IMR-90 (cell line): ENCODE results near the gene RNF31. TPM values are rescaled to one million over a fixed set of nuclear protein-coding genes. Genes with fewer than 3 reads are reported as not detected.

ENCODE experiments used
- ATAC-seq: fragments of 200-7000 bp; cut with Tn5 transposase; 2 replicates; pipeline ENCODE4 v1.9.1; 2020; ENCODE audit warnings: low read depth, mild to moderate bottlenecking, moderate library complexity
- BruUV-seq: library from RNA; stranded (reverse); fragments of 400-500 nt; replicated peaks from 2 replicates; lab custom pipeline; 2021; lab: Mats Ljungman, UMichigan
- CTCF ChIA-PET: fragments of 300-600 bp; formaldehyde crosslinking; extraction: SDS; loops from one replicate; lab custom pipeline; 2021; ENCODE audit warnings: antibody characterized with exemption; lab: Yijun Ruan, JAX
- POLR2A ChIA-PET: fragments of 300-600 bp; sonication (Branson Sonifier 250); formaldehyde crosslinking; loops from one replicate; lab custom pipeline; 2022; ENCODE audit warnings: antibody characterized with exemption; ENCODE audit not compliant: unreplicated experiment; lab: Charles Lee
- DNase-seq: peaks from one replicate; pipeline ENCODE4 v3.0.0; 2013
- H2AFZ ChIP-seq: replicated peaks from 2 replicates; pipeline ENCODE3; 2013; ENCODE audit warnings: low read length, mild to moderate bottlenecking; ENCODE audit not compliant: poor library complexity
- H2AK5ac ChIP-seq: 2 replicates; pipeline ENCODE4 v1.6.1; 2013; ENCODE audit warnings: low read depth, low read length, inconsistent platforms
- H2AK9ac ChIP-seq: replicated peaks from 2 replicates; pipeline ENCODE3; 2013; ENCODE audit warnings: mild to moderate bottlenecking, low read depth, low read length, moderate library complexity; ENCODE audit not compliant: poor library complexity
- H2BK120ac ChIP-seq: 2 replicates; pipeline ENCODE4 v1.6.1; 2013; ENCODE audit warnings: low read depth, low read length, inconsistent platforms
- H2BK15ac ChIP-seq: 3 replicates; pipeline ENCODE4 v1.6.1; 2013; ENCODE audit warnings: low read depth, low read length, inconsistent platforms
- H2BK20ac ChIP-seq: 2 replicates; pipeline ENCODE4 v1.6.1; 2013; ENCODE audit warnings: low read depth, mild to moderate bottlenecking, inconsistent platforms, low read length, moderate library complexity
- H2BK5ac ChIP-seq: 2 replicates; pipeline ENCODE4 v1.6.1; 2013; ENCODE audit warnings: mild to moderate bottlenecking, low read depth, low read length, inconsistent platforms; ENCODE audit not compliant: poor library complexity, severe bottlenecking
- H3K14ac ChIP-seq: replicated peaks from 2 replicates; pipeline ENCODE4 v1.6.1; 2013; ENCODE audit warnings: low read depth, low read length, inconsistent platforms
- H3K18ac ChIP-seq: 2 replicates; pipeline ENCODE4 v1.6.1; 2013; ENCODE audit warnings: low read depth, low read length, control low read depth
- H3K23ac ChIP-seq: 2 replicates; pipeline ENCODE4 v1.6.1; 2013; ENCODE audit warnings: low read depth, low read length, inconsistent platforms
- H3K27ac ChIP-seq: 2 replicates; pipeline ENCODE4 v1.5.1; 2013; ENCODE audit warnings: mild to moderate bottlenecking, control low read depth, low read length; ENCODE audit not compliant: insufficient read depth
- H3K27me3 ChIP-seq: 2 replicates; pipeline ENCODE4 v1.6.1; 2013; ENCODE audit warnings: low read length; ENCODE audit not compliant: control insufficient read depth, insufficient read depth
- H3K36me3 ChIP-seq: 2 replicates; pipeline ENCODE4 v1.6.1; 2013; ENCODE audit warnings: low read length, mixed read lengths; ENCODE audit not compliant: control insufficient read depth, insufficient read depth
- H3K4ac ChIP-seq: 2 replicates; pipeline ENCODE4 v1.6.1; 2013; ENCODE audit warnings: low read depth, low read length, inconsistent platforms
- H3K4me1 ChIP-seq: 2 replicates; pipeline ENCODE4 v1.6.1; 2013; ENCODE audit warnings: low read length, mixed read lengths; ENCODE audit not compliant: control insufficient read depth, insufficient read depth
- H3K4me2 ChIP-seq: 2 replicates; pipeline ENCODE4 v1.6.1; 2013; ENCODE audit warnings: low read depth, mild to moderate bottlenecking, control low read depth, low read length, moderate library complexity
- H3K4me3 ChIP-seq: 2 replicates; pipeline ENCODE4 v1.5.1; 2013; ENCODE audit warnings: low read depth, mild to moderate bottlenecking, control low read depth, low read length, moderate library complexity; ENCODE audit not compliant: insufficient read depth
- H3K56ac ChIP-seq: 2 replicates; pipeline ENCODE4 v1.6.1; 2013; ENCODE audit warnings: low read length, inconsistent platforms; ENCODE audit not compliant: insufficient read depth; ENCODE audit errors: extremely low read depth
- H3K79me1 ChIP-seq, 2 experiments: 2 replicates each; pipeline ENCODE4 v1.6.1; 2013; ENCODE audit warnings: low read length in 2 of 2, inconsistent platforms in 1 of 2, low read depth in 1 of 2
- H3K9ac ChIP-seq: 2 replicates; pipeline ENCODE4 v1.6.1; 2013; ENCODE audit warnings: low read depth, low read length, control low read depth
- H3K9me1 ChIP-seq: 2 replicates; pipeline ENCODE4 v1.6.1; 2013; ENCODE audit warnings: low read length, inconsistent platforms; ENCODE audit not compliant: insufficient read depth
- H3K9me3 ChIP-seq: 2 replicates; pipeline ENCODE4 v1.6.1; 2013; ENCODE audit warnings: low read length; ENCODE audit not compliant: control insufficient read depth, insufficient read depth
- H4K20me1 ChIP-seq: 2 replicates; pipeline ENCODE4 v1.6.1; 2013; ENCODE audit warnings: low read length, inconsistent platforms; ENCODE audit not compliant: insufficient read depth
- H4K5ac ChIP-seq: 2 replicates; pipeline ENCODE4 v1.6.1; 2013; ENCODE audit warnings: mild to moderate bottlenecking, low read depth, low read length, control low read depth
- H4K8ac ChIP-seq, 2 experiments: 2 replicates each; pipeline ENCODE4 v1.6.1; 2013; ENCODE audit warnings: low read depth in 2 of 2, low read length in 2 of 2, control low read depth in 1 of 2, inconsistent platforms in 1 of 2
- H4K91ac ChIP-seq: 2 replicates; pipeline ENCODE4 v1.6.1; 2013; ENCODE audit warnings: low read depth, low read length, inconsistent platforms; ENCODE audit not compliant: insufficient read depth
- BHLHE40 ChIP-seq: fragments of 150-350 bp; IDR thresholded peaks from 2 replicates; pipeline ENCODE4 v1.6.1; 2016; ENCODE audit warnings: mild to moderate bottlenecking, low read depth, low read length
- CEBPB ChIP-seq: IDR thresholded peaks from 2 replicates; pipeline ENCODE4 v1.6.1; 2012; ENCODE audit warnings: low read depth, low read length, improper control_type of control experiment
- CHD1 ChIP-seq: IDR thresholded peaks from 2 replicates; pipeline ENCODE4 v1.6.1; 2012; ENCODE audit warnings: low read depth, low read length, improper control_type of control experiment
- CTCF ChIP-seq: conservative IDR thresholded peaks from 2 replicates; pipeline ENCODE4 v1.5.1; 2012; ENCODE audit warnings: mild to moderate bottlenecking, low read depth, low read length, improper control_type of control experiment
- ELK1 ChIP-seq: fragments of 150-350 bp; IDR thresholded peaks from 2 replicates; pipeline ENCODE4 v1.6.1; 2016; ENCODE audit warnings: low read depth, mild to moderate bottlenecking, low read length, moderate library complexity, borderline replicate concordance
- FOS ChIP-seq: fragments of 150-350 bp; IDR thresholded peaks from 2 replicates; pipeline ENCODE4 v1.6.1; 2016; ENCODE audit warnings: low read depth, low read length
- MAFK ChIP-seq: IDR thresholded peaks from 2 replicates; pipeline ENCODE4 v1.6.1; 2012; ENCODE audit warnings: low read depth, low read length, improper control_type of control experiment
- MAZ ChIP-seq: IDR thresholded peaks from 2 replicates; pipeline ENCODE4 v1.6.1; 2012; ENCODE audit warnings: low read depth, mild to moderate bottlenecking, low read length, improper control_type of control experiment, moderate library complexity, borderline replicate concordance
- MXI1 ChIP-seq: IDR thresholded peaks from 2 replicates; pipeline ENCODE4 v1.6.1; 2012; ENCODE audit warnings: low read depth, mild to moderate bottlenecking, low read length, moderate library complexity, borderline replicate concordance
- NFE2L2 ChIP-seq: fragments of 150-350 bp; IDR thresholded peaks from 2 replicates; pipeline ENCODE4 v1.6.1; 2016; ENCODE audit warnings: low read depth, mild to moderate bottlenecking, low read length
- POLR2A ChIP-seq: IDR thresholded peaks from 2 replicates; pipeline ENCODE4 v1.6.1; 2012; ENCODE audit warnings: mild to moderate bottlenecking, low read depth, low read length
- RAD21 ChIP-seq: IDR thresholded peaks from 2 replicates; pipeline ENCODE4 v1.6.1; 2012; ENCODE audit warnings: low read length, improper control_type of control experiment
- RCOR1 ChIP-seq: IDR thresholded peaks from 2 replicates; pipeline ENCODE4 v1.6.1; 2012; ENCODE audit warnings: mild to moderate bottlenecking, low read length, improper control_type of control experiment; ENCODE audit not compliant: insufficient replicate concordance
- RFX5 ChIP-seq: IDR thresholded peaks from 2 replicates; pipeline ENCODE4 v1.8.0; 2012; ENCODE audit warnings: low read depth, mild to moderate bottlenecking, low read length, moderate library complexity
- SMC3 ChIP-seq: fragments of 150-350 bp; IDR thresholded peaks from 2 replicates; pipeline ENCODE4 v1.6.1; 2016; ENCODE audit warnings: low read depth, mild to moderate bottlenecking, antibody characterized with exemption, low read length, moderate library complexity
- USF2 ChIP-seq: fragments of 150-350 bp; IDR thresholded peaks from 2 replicates; pipeline ENCODE4 v1.6.1; 2017; ENCODE audit warnings: mild to moderate bottlenecking, antibody characterized with exemption, low read length, low read depth
- WGBS, 2 experiments: methylation state at CpG; one replicate each; pipeline versions ENCODE4 v1.1.5 to v1.1.7; 2013; ENCODE audit warnings: missing lambda C conversion rate in 2 of 2; ENCODE audit not compliant: insufficient read length in 1 of 2; ENCODE audit errors: extremely low coverage in 2 of 2; 5-methylcytosine and 5-hydroxymethylcytosine counted together
- dilution Hi-C: fragments of 300-500 bp; cut with HindIII; formaldehyde crosslinking; loops from one replicate; pipeline ENCODE4 v1.14.3; 2018; ENCODE audit warnings: low sequenced_read_pairs; ENCODE audit not compliant: unreplicated experiment
- in situ Hi-C: fragments of 300-500 bp; cut with MboI; formaldehyde crosslinking; loops from 3 replicates; pipeline ENCODE4 v1.14.3; 2019; ENCODE audit warnings: low sequenced_read_pairs, inconsistent platforms, mixed read lengths
- intact Hi-C: fragments of 100-400 bp; cut with micrococcal nuclease; formaldehyde crosslinking; loops from 2 replicates; pipeline ENCODE4 v1.10.0; 2022
- polyA plus RNA-seq, 3 experiments: library from polyadenylated mRNA; depleted of rRNA; stranded (reverse); fragments of >200 nt; gene quantifications; 2 replicates each; pipeline ENCODE4 v1.2.3, GENCODE V29; 2012; ENCODE audit warnings: low replicate concordance in 1 of 3
- total RNA-seq: library from RNA; depleted of rRNA; stranded (reverse); fragments of >200 nt; gene quantifications from 2 replicates; pipeline ENCODE4 v1.2.3, GENCODE V29; 2012

The RNF31 gene
- total and polyA plus RNA-seq, 2 of the 4 experiments (the other 2 are of a cell fraction) = 31.6 to 37.5 TPM

- Histone ChIP-seq H4K20me1 (no peaks in the 10 kb centered on the region), H2AK5ac (no peak overlapping the region), H3K4me2 (no peak overlapping the region), H3K9me3 (no peaks in the 10 kb centered on the region), H3K4me3 (no peak overlapping the region), H3K9ac (no peak overlapping the region), H3K9me1 (peaks cover 9% of the 10 kb centered on the region), H3K4ac (no peak overlapping the region), H3K4me1 (peaks cover 7% of the 10 kb centered on the region), H2BK120ac (no peak overlapping the region), H2AFZ (no peak overlapping the region), H2BK20ac (no peak overlapping the region), H3K23ac (no peak overlapping the region), H3K79me1 (peaks cover 12 to 40% of the 10 kb centered on the region in 2 experiments; a peak in 3 of 4 replicates), H2BK5ac (no peak overlapping the region), H3K27me3 (no peaks in the 10 kb centered on the region), H3K14ac (no peak overlapping the region), H4K91ac (no peak overlapping the region), H3K27ac (no peak overlapping the region), H2BK15ac (no peak overlapping the region), H3K18ac (no peak overlapping the region), H4K8ac (no peak overlapping the region), H3K56ac (no peak overlapping the region), H4K5ac (no peak overlapping the region), H2AK9ac (peak overlapping the region; percentile 28), H3K36me3 (peaks cover 60% of the 10 kb centered on the region)
- no TSS peak for BruUV-seq
- WGBS, 2 experiments = 100% methylated on average over 4 of the region's 14 CpGs; no CpG with 5 or more reads in 1 of the 2 experiments
- DNase-seq (no peak), ATAC-seq (no peak)
- in situ Hi-C loops (no loop called here), intact Hi-C loops (no loop called here), dilution Hi-C loops (no loop called here)
- POLR2A ChIA-PET = no interaction called here
- CTCF ChIA-PET = no interaction called here
- TF ChIP-seq NFE2L2 = no peak
- no peak for TF ChIP-seq MXI1
- no peak for TF ChIP-seq RAD21
- TF ChIP-seq FOS = no peak
- TF ChIP-seq RFX5 = no peak
- no peak for TF ChIP-seq POLR2A
- TF ChIP-seq RCOR1 = no peak
- TF ChIP-seq USF2 = no peak
- TF ChIP-seq CHD1 = no peak
- no peak for TF ChIP-seq ELK1
- TF ChIP-seq CEBPB = no peak
- no peak for TF ChIP-seq MAZ
- TF ChIP-seq SMC3 = no peak
- TF ChIP-seq BHLHE40 = no peak
- no peak for TF ChIP-seq MAFK
- TF ChIP-seq CTCF = no peak
Measured at GRCh38 chr14:24164518-24164991, 17.3 kb downstream of the RNF31 start.
